Posterior vena cava (tissue), 2 donors: ENCODE data around the gene PHLDA1. TPM values are rescaled to one million over a fixed set of nuclear protein-coding genes. Genes with fewer than 3 reads are reported as not detected.

Source experiments
- DNase-seq: peaks from one replicate; pipeline ENCODE4 v3.0.0-alpha.2; 2020; ENCODE audit warnings: low spot score
- intact Hi-C, 2 donors: fragments of 100-400 bp; cut with DNase I; formaldehyde crosslinking; loops; one replicate each; pipeline versions ENCODE4 v1.14.1 to v1.14.2; 2022 to 2023
- long read RNA-seq, 2 donors: library from polyadenylated mRNA; unstranded; transcript quantifications; one replicate each; pipeline ENCODE4 v2.0.0, GENCODE V29; 2020 to 2021
- total RNA-seq, 2 donors: library from RNA; stranded (reverse); fragmentation: NEBNext Ultra II Directional; extraction: Animal tissue kit (Norgen Biotek cat#: 25700); gene quantifications; one replicate each; pipeline ENCODE4 v1.2.1, GENCODE V29; 2021
- donor health status: DM: yes; HTN: yes; CAD: no.
- donor health status: DM: yes; HTN: yes; CAD: no.

The PHLDA1 gene
- total RNA-seq: 10 to 100 TPM in 1 of 2 donors, 1 to 10 TPM in 1; 4.9 to 14.6 TPM
- long read RNA-seq, donor 1, full-length matches to known transcripts: 3 of 5 reads
- long read RNA-seq, donor 1, partial matches to known transcripts: 0 of 5 reads
- long read RNA-seq, donor 1, other reads (novel, unspliced or antisense): 2 of 5 reads
- long read RNA-seq, donor 2, full-length matches to known transcripts: 12 of 19 reads
- long read RNA-seq, donor 2, partial matches to known transcripts: 0 of 19 reads
- long read RNA-seq, donor 2, other reads (novel, unspliced or antisense): 7 of 19 reads

GRCh38 chr12:76031414-76032042, at the start of gene PHLDA1:
PHLDA1 (minus strand) TSS chr12:76031776.
- peak; percentile 98 for DNase-seq
- intact Hi-C loops: loop anchor here in 1 of 2 donors (5.0 kb wide), 1 partner anchor 504 kb away; no protein-coding TSS in a partner anchor

- DNase-seq: no peak
- intact Hi-C loops: no loop called here
Observed at GRCh38 chr12:76080729-76081415, 49.3 kb upstream of the PHLDA1 start.

GRCh38 chr12:76080017-76080728, 48.6 kb upstream of the PHLDA1 start:
- intact Hi-C loops: no loop called here
- DNase-seq: no peak

GRCh38 chr12:76078748-76079147, 47.2 kb upstream of the PHLDA1 start:
- DNase-seq: no peak
- intact Hi-C loops: no loop called here

- intact Hi-C loops: no loop called here
- DNase-seq: no peak
Observed at GRCh38 chr12:76075448-76075847, 43.9 kb upstream of the PHLDA1 start.

GRCh38 chr12:76074701-76075336, 43.2 kb upstream of the PHLDA1 start:
- intact Hi-C loops: no loop called here
- no peak for DNase-seq

GRCh38 chr12:76073561-76073960, 42.0 kb upstream of the PHLDA1 start:
- intact Hi-C loops: no loop called here
- DNase-seq: no peak

GRCh38 chr12:76072568-76072967, 41.0 kb upstream of the PHLDA1 start:
- no peak for DNase-seq
- intact Hi-C loops: no loop called here

- intact Hi-C loops: no loop called here
- no peak for DNase-seq
Observed at GRCh38 chr12:76069339-76069738, 37.8 kb upstream of the PHLDA1 start.

- intact Hi-C loops: no loop called here
- DNase-seq: no peak
Observed at GRCh38 chr12:76065917-76066316, 34.3 kb upstream of the PHLDA1 start.

- DNase-seq: no peak
- intact Hi-C loops: no loop called here
Observed at GRCh38 chr12:76064904-76065303, 33.3 kb upstream of the PHLDA1 start.

GRCh38 chr12:76060111-76060510, 28.5 kb upstream of the PHLDA1 start:
- intact Hi-C loops: no loop called here
- no peak for DNase-seq

- intact Hi-C loops: no loop called here
- DNase-seq: no peak
Observed at GRCh38 chr12:76057326-76057725, 25.8 kb upstream of the PHLDA1 start.

GRCh38 chr12:76055393-76055792, 23.8 kb upstream of the PHLDA1 start:
- intact Hi-C loops: no loop called here
- no peak for DNase-seq

- no peak for DNase-seq
- intact Hi-C loops: no loop called here
Observed at GRCh38 chr12:76049575-76050251, 18.1 kb upstream of the PHLDA1 start.

GRCh38 chr12:76047742-76048141, 16.2 kb upstream of the PHLDA1 start:
- DNase-seq: no peak
- intact Hi-C loops: no loop called here

- intact Hi-C loops: no loop called here
- DNase-seq: no peak
Observed at GRCh38 chr12:76047060-76047459, 15.5 kb upstream of the PHLDA1 start.

- intact Hi-C loops: no loop called here
- DNase-seq: no peak
Observed at GRCh38 chr12:76043377-76043776, 11.8 kb upstream of the PHLDA1 start.

GRCh38 chr12:76042147-76042546, 10.6 kb upstream of the PHLDA1 start:
- intact Hi-C loops: no loop called here
- no peak for DNase-seq
